GM12878 (cell line): ENCODE results near the gene RIPOR1.

Source experiments
- CEBPB ChIP-seq, 2 experiments: fragments of 150-350 bp in 1 of 2; IDR thresholded peaks; 2 replicates each; pipeline ENCODE4 v1.6.1; 2012 to 2014; ENCODE audit warnings: low read depth in 2 of 2, low read length in 2 of 2, borderline replicate concordance in 1 of 2, inconsistent platforms in 1 of 2
- EP300 ChIP-seq, 2 experiments: fragments of 150-350 bp in 1 of 2; IDR thresholded peaks; 2 replicates each; pipeline ENCODE4 v1.6.1; 2011 to 2012; ENCODE audit warnings: low read depth in 2 of 2, low read length in 2 of 2, borderline replicate concordance in 1 of 2, improper control_type of control experiment in 1 of 2, inconsistent platforms in 1 of 2; ENCODE audit not compliant: control insufficient read depth in 1 of 2
- HCFC1 ChIP-seq: fragments of 150-350 bp; IDR thresholded peaks from 2 replicates; pipeline ENCODE4 v1.6.1; 2014; ENCODE audit warnings: low read length
- HDAC2 ChIP-seq: fragments of 200-600 bp; sonication (generic); IDR thresholded peaks from 2 replicates; pipeline ENCODE4 v1.6.1; 2017
- KDM1A ChIP-seq: fragments of 200-600 bp; sonication (generic); IDR thresholded peaks from 2 replicates; pipeline ENCODE4 v1.6.1; 2016; ENCODE audit warnings: borderline replicate concordance
- POLR2A ChIP-seq: IDR thresholded peaks from 2 replicates; pipeline ENCODE4 v1.6.1; 2011; ENCODE audit warnings: low read depth, mild to moderate bottlenecking, low read length
- ZZZ3 ChIP-seq: IDR thresholded peaks from 2 replicates; pipeline ENCODE4 v1.6.1; 2011; ENCODE audit warnings: low read depth; ENCODE audit not compliant: control insufficient read depth, insufficient read length

DNA sequence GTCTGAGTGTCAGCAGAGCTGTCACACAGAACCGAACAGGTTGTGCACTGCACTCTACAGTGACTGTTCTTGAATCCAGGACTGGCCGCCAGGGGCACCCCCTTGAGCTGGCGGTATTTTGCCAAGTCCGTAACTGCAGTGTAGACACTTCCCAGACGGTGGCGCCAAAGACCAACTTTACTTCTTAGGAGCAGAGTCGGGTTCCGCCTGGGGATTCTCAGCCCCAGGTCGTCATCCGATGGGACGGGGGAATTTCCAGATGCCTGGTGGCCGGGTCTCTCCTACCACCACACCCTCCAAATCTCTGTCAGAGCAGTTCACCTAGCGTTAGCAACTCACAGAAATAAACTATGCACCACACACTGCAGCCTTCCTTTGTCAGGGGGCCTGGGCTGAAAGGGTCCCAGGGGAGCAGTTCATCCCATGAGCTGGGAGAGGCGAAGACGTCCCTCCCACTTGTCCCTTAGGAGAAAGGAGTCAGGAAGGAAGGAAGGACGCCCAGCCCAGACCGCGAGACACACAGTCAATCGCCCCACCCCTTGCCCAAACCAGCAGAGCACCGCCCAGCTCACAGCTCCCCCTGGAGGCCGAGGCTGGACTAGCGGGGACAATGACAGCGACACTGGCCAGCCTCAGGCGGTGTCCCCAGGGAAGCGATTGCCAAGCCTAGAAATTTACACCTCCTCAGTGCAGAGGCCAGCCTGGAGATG lies 7.4 kb upstream of the RIPOR1 start:
- TF ChIP-seq HCFC1: 0 out of 2 replicates have a peak, but pooled peaks have one; percentile 27
- TF ChIP-seq POLR2A: peak; percentile 56
- TF ChIP-seq HDAC2: no peak
- TF ChIP-seq CEBPB (IDR thresholded peaks at IDR 0.05; ENCODE audit: borderline replicate concordance in 1 of 2, low read depth in 2 of 2, low read length in 2 of 2): no peak
- TF ChIP-seq KDM1A: no peak
- no peak for TF ChIP-seq ZZZ3
- TF ChIP-seq EP300 (IDR thresholded peaks at IDR 0.05; ENCODE audit: borderline replicate concordance in 1 of 2, control insufficient read depth in 1 of 2, low read depth in 2 of 2, low read length in 2 of 2): no peak
